Measurements from ENCODE around the gene TRH. TPM values are rescaled to one million over a fixed set of nuclear protein-coding genes. Genes with fewer than 3 reads are reported as not detected.
"Not testable (repeated sequence)": the region's sequence is repeated elsewhere in the genome, so short reads cannot be mapped to it uniquely, and the experiment has no call there.

Gene TRH
- total RNA-seq, 1 donor from 2014 or later = not detected

DNA sequence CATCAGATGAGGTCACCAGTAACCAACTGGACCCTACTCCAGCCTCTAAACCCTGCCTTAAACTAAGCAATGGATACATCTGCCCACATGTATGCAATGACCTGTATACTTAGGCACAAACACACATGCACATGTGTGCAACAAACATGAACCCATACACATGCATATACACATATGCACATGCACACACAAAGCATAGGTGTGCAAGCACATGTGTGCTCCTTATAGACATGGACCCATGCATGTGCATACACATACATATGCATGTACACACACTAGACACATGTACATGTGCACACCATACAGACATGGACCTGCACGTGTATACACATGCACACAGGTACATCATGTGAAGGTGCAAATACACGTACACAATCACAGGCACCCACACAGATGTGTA, 8.6 kb upstream of the TRH start:
- DNase-seq (ENCODE audit: low spot score) = no peak

GRCh38 chr3:129966876-129967275, 7.6 kb upstream of the TRH start:
- DNase-seq (ENCODE audit: low spot score) = no peak

GRCh38 chr3:129967761-129968160, 6.8 kb upstream of the TRH start:
- no peak for DNase-seq (ENCODE audit: low spot score)

GRCh38 chr3:129971351-129972052, 3.0 kb upstream of the TRH start:
- no peak for DNase-seq (ENCODE audit: low spot score)

DNA sequence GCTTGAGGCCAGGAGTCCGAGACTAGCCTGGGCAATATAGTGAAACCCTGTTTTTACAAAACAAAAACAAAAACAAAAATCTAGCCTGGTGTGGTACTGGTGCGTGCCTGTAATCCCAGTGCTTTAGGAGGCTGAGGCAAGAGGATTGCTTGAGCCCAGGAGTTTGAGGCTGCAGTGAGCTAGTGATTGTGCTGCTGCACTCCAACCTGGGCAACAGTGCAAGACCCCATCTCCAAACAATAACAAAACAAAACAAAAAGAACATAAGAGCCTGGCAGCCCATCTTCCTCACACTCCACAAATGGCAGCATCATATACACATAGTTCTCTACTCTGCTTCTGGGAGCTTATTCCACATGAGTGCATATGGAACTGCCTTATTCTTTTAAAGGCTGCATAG, 2.2 kb upstream of the TRH start:
- DNase-seq (ENCODE audit: low spot score) = no peak

DNA sequence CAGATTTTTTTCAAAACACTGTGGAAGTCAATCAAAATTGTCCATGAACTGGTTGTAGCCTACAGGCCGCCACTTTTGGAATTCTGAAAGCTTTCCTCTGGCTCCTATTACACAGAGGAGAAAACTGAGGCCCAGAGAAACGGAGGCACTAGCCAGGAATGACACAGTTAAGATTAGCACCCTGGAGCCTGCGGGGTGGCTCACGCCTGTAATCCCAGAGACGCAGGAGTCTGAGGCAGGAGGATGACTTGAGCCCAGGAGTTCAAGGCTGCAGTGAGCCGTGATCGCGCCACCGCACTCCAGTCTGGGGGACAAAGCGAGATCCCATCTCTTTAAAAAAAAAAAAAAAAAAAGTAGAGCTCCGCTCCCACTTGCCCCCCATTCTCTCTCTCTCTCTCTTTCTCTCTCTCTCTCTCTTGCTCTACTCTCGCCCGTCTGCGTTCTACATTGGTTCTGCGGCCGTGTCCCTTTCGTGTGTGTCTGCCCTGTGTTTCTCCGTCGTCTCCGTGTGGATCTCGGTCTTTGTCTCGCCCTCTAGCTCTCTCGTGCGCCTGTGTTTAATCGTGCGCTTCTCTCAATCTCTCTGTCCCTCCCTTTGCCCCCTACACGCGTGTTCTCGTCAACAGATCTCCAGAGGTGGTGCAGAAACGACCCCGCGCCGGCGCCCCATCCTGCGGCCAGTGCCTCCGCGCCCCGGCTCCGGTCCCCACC, 512 bp upstream of the TRH start:
- DNase-seq (ENCODE audit: low spot score) = no peak

GRCh38 chr3:129974833-129975704, 549 bp downstream of the TRH start:
- no peak for DNase-seq (ENCODE audit: low spot score)

- no peak for DNase-seq (ENCODE audit: low spot score)
Measured at GRCh38 chr3:129975705-129976048, 1.2 kb downstream of the TRH start.

GRCh38 chr3:129976286-129976685, 1.8 kb downstream of the TRH start:
- DNase-seq (ENCODE audit: low spot score) = no peak

DNA sequence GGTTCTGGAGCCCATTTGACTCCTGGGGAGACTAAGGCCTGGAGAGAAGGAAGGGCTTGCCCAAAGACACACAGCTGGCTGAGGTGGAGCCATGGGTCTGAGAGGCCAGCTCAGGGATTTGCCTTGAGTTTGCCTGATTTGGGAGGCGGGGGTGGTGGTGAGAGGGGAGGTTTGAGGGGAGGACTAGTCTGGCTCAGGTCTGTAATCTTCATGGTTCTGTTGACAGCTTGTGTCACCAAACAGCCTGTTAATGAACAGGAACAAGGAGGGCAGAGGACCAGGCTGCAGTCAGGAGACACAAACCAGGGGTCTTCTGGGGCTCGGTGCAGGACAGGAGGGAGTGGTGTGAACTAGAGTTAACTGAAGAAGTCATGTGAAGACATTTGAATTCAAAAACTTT, 3.6 kb downstream of the TRH start:
- no peak for DNase-seq (ENCODE audit: low spot score)

DNA sequence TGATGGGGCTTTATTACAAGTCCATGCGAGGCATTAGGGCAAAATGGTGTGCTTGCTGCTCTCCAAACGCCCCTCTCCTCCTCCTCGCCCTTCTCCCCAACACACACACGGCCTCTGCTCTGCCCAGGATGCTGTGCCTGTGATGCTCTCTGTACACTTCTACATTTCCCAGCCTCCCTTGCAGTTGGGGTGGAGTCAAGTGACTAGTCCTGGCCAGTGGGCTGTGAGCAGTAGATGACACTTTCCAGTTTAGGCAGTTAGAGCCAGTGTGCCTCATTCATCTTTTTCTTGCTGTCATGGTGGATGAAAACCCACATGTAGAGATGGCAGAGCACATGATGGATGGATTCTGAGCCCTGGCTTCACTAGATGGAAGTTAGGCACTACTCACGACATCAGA, 5.4 kb downstream of the TRH start:
- no peak for DNase-seq (ENCODE audit: low spot score)

- DNase-seq (ENCODE audit: low spot score) = no peak
Measured at GRCh38 chr3:129983561-129983960, 9.0 kb downstream of the TRH start.

DNA sequence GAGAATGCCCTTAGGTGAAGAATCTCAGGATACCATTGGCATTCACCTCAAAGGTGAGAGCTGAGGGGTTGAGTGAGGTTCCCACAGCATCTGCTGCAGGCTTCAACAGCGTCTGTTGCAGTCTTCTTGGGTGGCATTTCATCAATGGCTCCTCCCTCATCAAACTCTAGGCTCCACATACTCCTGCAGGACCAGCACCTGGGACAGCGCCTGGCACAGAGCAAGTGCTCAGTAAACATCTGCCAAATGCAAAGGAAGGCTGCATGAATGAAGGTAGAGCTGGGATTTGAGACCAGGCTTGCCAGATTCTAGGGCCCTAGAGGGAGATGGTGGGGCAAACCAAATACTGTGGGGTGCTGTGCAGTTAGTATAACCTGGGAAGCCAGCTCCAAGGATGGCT, 9.6 kb downstream of the TRH start:
- no peak for DNase-seq (ENCODE audit: low spot score)

- no peak for DNase-seq (ENCODE audit: low spot score)
Measured at GRCh38 chr3:129985113-129985512, 10.6 kb downstream of the TRH start.

GRCh38 chr3:129988429-129988828, 13.9 kb downstream of the TRH start:
- DNase-seq (ENCODE audit: low spot score) = no peak

DNA sequence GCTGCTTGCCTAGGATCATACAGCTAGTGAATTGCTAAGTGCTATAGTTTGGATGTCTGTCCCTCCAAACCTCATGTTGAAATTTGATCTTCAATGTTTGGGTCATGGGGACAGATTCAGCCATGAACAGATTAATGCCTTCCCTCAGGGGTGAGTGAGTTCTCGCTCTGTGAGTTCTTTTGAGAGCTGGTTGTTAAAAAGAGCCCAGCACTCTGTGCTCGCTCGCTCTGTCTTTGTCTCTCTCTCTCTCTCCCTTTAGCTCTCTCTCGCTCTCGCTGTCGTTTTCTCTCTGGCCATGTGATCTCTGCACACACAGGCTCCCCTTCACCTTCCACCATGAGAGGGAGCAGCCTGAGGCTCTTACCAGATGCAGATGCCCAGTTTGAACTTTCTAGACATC, 14.9 kb downstream of the TRH start:
- DNase-seq (ENCODE audit: low spot score) = no peak

DNA sequence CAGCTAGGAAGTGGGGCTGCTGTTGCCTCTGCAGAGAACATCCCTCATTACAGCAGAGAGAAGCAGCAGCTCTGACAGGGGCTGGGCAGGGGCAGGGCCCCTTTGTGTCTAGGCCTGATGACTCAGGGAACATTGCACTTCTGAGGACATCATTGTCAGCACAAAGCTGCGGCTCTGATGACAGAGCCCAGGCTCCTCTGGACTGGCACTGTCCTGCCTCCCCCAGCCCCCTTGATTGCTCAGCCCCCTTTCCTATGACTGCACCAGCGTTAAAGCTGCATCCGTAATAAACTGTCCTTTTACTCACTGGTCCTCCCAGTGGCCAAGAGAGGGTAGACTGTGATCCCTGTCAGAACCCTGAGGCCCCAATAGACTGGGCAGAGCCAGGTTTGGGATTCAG, 18.3 kb downstream of the TRH start:
- DNase-seq (ENCODE audit: low spot score) = no peak

- no peak for DNase-seq (ENCODE audit: low spot score)
Measured at GRCh38 chr3:129994883-129995559, 20.5 kb downstream of the TRH start.

- no peak for DNase-seq (ENCODE audit: low spot score)
Measured at GRCh38 chr3:129996073-129996472, 21.6 kb downstream of the TRH start.

DNA sequence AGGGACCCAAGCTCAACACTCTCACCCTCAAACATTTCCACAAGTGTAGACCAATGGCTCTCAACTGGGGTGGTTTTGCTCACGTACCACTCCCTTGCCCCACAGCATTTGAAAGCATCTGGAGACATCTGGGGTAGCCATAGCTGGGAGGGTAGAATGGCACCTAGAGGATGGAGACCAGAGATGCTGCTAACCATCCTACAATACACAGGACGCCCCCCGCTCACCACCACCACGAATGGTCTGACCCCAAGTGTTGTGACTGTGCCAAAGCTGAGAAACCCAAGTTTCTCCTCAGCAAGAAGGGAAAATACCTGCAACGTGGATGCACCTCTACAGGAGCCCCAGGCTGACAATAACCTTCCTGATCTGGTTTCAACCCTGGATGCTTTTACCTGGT, 24.7 kb downstream of the TRH start:
- not testable (repeated sequence) for DNase-seq (ENCODE audit: low spot score)

DNA sequence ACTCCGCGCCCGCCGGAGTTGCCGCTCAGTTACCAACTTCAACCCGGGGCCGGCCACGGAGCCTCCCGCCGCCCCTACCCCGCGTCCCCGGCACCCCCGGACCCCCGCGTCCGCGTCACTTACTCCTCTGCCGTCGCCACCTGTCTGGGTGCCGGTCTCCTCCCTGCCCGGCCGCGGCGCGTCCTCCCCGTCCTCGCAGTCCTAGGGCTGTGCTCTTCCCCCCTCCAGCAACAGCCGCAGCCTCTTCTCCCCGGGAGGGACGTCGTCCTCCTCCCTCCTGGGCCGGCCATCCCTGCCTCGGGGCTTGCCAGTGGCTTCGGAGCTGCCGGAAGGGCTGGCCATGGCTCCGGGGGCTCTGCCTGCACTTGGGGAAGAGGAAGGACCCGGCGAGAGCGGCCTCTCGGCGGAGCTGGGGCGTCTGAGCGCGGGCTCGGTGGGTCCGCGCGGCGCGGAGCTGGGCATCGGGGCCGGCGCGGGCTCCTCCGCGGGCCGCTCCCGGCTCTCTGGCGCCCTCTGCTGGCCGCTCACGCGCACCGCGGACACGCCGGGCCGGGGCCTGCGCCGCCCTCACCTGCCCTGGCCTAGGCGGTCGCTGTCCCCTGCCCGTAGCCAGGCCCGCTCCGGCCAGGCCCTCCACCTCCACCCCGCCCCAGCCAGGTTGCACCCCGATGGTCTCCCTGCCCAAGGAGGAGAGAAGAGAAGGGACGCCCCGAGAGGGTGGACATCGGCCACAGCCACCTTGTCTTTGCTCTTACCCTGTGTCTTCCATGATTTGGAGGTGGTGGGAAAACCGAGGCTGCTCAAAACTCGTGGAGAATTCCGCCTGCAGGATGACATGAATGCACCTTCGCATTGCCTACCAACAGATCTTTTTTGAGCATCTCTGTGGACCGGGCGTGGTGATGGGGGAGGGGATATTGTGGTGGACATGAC, 28.4 kb downstream of the TRH start:
- peak; percentile 49 for DNase-seq (ENCODE audit: low spot score)
